Stimulated activated CD8-positive, alpha-beta memory T cell treated with anti-CD3 and anti-CD28 coated beads, Interleukin-7, amount 100 ng/mL, for 48 hours (primary cell): ENCODE data around the gene CDC42BPG.

Source experiments
- DNase-seq, 2 donors: peaks; one replicate each; pipeline ENCODE4 v3.0.0-alpha.2; 2020; ENCODE audit warnings: low read depth in 1 of 2; ENCODE audit errors: extremely low read depth in 1 of 2

Gene CDC42BPG

DNA sequence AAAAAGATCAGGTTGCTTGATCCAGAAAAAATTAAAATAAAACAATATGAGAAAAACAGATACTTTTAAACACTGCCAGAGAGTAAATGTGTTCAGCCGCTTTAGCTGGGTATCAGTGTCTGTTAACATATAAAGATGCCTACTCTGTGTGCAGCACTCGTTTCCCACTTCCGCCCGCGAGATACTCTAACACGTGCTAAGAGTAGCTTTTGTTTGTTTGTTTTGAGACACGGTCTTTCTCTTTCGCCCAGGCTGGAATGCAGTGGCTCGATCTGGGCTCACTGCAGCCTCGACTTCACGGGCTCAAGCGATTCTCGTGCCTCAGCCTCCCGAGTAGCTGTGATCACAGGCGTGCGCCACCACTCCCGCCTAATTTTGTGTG lies 33.6 kb downstream of the CDC42BPG start:
- DNase-seq: no peak

DNA sequence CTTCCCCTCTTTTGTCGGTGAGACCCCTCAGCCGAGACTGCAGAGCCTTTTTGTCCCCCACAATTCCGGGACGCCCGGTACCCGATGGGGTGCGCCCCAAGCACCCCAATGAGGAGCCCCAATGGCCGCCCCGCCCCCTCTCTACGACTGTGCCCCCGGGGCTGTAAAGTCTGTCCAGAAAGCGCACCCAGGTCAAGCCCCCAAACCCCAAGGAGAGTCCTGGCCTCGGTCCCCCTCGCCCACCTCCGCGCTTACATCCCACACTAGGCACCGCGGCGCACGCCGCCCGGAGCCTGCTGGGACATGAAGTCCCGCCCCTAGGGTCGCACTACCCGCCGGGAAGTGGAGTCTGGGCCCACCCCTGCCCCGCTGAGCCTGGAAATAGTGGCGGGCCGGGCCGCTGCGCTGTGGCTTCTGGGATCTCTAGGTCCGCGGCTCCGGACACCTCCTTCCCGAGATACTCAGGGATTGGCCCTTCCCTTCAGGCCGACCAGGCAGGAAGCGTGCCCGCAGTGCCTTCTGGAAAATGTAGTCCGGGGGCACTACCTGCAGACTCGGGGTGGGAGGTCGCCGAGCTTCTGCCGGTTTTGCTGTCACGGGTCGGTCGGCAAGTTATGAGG lies 34.1 kb downstream of the CDC42BPG start, which contains the start of gene MEN1:
Gene MEN1, minus strand, starts transcription at position 281 of the 620 bp plus-strand sequence. CDS start 442 bp downstream, outside the sequence.
- DNase-seq: peak; percentile 75 to 83

DNA sequence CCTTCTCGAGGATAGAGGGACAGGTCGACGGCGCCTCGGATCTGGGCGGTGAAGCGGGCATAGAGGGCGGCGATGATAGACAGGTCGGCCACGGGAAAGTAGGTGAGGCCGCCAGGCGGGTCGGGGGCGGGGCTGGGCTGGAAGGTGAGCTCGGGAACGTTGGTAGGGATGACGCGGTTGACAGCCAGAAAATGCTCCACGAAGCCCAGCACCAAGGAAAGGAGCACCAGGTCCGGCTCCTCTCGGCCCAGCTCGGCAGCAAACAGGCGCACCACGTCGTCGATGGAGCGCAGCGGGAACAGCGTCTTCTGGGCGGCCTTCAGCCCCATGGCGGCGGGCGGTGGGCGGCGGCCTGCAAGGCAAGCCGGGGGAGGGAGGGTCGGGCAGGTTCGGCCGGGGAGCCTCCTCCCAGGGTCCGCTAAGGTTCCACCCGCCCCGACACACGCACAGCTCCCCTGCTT lies 34.6 kb downstream of the CDC42BPG start:
- DNase-seq: no peak

DNA sequence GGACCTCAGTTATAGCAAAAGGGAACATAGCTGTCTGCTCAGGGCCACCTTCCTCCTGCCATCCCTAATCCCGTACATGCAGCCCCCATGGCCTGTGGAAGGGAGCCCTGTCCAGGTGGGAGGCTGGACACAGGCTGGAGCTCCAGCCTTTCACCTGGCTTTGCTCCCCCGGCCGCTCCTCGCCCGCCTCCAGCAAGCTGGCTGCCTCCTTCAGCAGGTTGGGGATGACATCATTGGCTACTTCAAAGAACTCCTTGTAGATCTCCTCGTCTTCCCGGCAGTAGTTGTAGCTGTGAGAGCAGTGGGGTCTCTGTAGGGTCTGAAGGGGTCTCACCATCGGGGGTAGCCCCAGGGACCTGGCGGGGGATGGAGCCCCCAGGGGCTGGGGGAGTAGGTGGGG lies 39.0 kb downstream of the CDC42BPG start:
- DNase-seq: no peak

DNA sequence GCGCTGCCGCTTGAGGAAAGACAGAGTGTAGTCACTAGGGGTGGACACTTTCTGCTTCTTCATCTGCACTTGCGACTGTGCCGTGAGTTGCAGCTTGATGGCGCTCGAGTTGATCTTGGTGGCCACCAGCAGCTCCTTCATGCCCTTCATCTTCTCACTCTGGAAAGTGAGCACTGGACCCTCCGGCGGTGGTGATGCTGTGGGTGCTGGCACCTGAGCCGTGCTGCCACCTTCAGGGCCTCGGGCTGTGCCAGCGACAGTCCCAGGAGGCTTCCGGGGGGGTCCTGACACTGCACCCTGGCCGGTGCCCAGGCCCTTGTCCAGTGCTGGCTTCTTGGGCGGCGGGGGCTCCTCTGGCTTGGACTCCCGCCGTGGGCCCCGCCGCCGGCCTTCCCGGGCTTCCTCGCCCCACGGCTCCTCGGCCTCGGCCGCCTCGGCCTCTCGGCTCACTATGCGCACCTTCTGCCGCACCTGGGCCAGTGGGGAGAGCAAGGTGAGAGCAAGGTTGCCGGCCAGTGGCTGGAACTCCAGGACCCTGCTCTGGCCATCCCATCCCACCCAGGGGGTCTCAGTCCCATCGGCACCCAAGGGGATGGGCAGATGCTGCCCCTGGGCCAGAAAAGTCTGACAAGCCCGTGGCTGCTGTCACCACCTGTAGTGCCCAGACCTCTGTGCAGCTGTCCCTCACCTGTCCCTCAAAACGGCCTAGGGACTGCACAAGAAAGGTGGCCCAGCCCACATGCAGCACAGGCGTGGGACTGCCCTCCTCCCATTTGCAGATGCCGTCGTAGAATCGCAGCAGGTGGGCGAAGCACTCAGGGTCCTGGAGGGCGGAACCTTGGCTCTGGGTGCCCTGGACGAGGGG lies 39.9 kb downstream of the CDC42BPG start:
- no peak for DNase-seq

DNA sequence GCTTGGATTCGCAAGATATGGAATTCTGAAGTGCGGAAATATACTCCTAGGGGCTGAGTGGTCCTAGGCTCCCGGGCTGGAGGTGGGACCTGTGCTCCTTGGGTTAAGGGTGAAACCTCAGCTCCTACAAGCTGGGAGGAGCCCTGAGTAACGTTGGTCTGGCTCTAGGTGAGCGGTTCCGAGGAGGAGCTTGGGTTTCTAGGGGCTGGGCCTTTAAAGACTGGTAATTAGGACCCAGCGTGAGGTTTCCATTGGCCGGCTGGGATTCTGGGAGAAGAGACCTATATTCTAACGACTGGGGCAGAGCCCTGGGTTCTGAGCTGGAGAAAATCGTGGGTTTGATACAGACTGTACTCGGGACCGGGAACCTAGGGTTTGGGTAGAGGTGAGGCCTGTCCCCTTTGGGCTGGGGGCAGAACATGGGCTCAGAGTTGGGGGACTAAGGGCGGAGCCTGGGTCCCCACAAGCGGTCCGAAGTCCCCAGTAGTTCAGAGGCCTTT lies 40.6 kb downstream of the CDC42BPG start:
- no peak for DNase-seq

DNA sequence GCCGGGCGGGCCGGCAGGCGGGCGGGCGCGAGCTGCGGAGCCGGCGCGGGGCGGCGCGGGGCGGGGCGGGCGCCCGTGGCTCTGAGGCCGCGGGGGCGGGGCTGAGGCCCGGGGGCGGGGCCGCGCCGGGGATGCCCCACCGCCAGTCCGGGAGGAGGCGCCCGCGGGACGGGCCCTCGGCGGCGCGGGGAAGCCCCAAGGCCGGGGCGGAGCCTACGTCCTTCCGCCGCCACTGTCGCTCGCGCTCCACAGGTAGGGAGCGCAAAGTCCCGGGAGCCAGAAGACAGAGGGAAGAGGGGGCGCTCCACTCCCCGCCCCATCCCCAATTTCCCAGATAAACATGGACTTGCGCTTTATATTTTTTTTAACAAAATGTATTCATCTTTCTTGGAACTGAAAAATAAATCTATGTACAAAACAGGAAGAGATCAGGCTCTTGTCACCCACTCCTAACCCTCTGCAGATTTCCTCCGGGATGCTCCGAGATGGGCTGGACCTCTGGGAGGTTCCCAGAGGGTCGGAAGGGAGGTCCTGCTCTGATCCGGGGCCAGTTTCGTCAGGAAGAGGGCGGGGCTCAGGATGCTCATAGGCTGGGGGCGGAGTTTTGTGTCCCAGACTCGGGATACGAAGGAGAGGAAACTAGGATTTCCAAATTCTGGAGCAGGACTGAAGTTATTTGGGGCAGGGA lies 41.2 kb downstream of the CDC42BPG start, which contains the start of gene MAP4K2:
Gene MAP4K2, minus strand, starts transcription at position 57 of the 688 bp plus-strand sequence. CDS start 65 bp downstream, outside the sequence.
- DNase-seq: peak; percentile 71 to 78

DNA sequence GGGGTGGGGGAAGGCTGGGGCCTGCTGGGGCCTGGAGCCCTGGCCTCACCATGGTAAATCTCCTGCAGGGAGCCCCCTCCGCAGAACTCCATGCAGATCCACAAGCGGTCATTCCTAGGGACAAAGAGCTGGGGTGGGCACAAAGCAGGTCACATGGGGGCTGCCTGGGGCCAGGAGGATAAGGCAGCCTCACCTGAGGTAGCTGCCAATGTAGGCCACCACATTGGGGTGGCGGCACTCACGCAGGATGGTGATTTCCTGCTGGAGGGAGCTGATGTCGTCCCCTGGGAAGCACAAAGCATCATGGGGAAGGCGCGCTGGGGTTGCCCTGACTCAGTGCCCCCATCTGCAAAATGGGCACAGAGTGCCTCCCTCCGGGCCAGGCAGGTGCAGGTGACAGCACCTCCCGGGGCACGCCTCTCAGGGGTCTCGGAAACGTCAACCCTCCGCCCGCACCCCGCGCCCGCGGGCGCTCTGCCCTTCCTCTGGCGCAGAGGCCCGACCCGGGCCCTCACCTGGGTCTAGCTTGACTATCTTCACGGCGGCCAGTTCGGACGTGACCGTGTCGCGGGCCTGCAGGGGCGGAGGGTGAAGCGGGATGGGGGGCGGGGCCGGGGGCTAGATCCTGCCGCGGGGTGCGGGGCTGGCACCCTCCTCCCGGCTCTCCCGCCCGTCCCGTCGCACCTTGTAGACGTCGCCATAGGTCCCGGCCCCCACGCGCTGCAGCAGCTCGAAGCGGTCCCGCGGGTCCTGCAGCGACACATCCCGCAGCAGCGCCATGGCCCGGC lies 41.9 kb downstream of the CDC42BPG start:
- no peak for DNase-seq

DNA sequence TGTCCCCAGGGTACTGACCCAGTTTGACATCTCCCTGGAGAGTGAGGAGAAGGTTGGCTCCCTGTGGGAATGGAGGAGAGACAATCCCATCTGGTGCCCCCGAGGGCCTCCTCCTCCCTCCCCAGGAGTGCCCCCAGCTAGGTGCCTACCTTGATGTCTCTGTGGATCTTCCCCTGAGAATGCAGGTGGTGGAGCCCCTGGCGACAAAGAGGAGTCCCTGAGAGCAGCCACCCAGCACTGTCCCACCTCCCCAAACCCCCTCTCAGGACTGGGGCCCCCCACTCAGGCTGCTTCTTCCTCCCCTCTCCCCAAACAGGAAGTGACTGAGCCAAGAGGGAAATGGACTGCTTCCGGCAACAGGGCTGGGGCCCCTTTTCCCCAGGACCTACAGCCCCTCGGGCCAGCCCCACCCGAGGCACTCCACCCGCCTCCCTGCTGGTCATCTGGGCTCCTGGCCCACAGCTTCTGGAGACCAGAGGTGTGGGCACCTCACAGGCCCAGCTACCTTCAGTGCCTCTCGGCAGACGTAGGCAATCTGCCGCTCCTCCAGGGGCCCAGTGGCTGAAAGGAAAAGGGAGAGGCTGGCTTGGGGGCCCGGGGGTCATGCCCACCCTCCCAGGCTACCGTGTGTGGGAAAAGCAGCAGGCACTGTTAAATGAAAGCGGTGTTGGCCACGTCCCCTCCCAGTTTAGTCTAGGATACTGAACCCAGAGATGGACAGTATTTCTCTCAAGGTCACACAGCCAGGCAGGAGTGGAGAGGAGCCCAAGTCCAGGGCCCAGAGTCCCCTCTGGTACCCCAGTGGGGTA lies 42.7 kb downstream of the CDC42BPG start:
- DNase-seq: no peak

DNA sequence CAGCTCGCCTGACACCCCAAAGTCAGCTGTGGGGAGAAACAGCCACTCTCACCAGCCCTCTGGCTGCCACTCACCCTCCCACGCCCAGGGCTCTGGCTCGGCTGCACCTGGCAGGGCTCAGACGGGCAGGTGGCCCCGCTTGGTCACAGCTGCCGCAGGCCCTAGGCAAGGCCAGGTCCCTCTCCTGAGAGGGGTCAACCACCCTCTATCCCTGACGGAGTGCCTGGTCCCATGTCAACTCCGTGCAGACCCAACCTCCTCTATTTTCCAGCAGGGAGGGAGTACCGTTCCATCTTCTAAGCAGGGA lies 43.3 kb downstream of the CDC42BPG start:
- no peak for DNase-seq

DNA sequence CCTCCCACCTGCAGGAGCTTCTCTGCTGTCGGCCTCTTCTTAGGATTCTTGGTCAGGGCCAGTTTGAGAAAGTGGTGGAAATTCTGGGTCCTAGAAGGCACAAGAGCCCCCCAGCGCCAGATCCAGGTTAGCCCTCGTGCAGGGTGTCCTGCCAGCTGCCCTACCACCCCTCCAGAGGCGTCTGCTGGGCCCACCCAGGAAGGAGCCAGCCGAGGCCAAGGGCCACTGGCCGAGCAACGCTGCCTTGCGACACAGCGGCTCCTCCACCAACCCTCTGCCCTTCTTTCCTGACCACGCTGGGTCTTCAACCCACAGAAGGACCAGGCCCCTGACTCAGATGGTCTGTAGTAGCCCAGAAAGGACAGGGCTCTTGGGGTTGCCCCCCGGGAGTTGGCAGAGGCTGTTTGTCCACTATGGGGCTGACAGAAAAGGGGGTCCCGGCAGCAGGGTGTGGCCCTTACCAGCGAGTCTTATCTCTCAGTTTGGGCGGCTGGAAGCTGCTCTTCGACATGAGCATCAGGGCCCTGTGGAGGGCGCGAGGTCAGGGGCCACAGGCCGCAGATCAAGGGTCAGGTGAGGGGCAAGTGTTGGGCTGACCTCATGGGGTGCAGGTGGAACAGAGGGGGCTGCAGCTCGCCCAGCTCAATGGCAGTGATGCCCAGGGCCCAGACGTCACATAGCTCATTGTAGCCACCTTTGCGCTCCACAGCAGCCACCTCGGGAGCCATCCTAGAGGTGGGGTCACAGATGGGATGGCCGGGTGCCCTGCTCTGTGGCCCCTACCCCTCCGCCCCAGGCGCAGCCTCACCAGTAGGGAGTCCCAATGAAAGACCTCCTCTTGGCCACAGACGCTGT lies 43.9 kb downstream of the CDC42BPG start:
- DNase-seq: no peak

DNA sequence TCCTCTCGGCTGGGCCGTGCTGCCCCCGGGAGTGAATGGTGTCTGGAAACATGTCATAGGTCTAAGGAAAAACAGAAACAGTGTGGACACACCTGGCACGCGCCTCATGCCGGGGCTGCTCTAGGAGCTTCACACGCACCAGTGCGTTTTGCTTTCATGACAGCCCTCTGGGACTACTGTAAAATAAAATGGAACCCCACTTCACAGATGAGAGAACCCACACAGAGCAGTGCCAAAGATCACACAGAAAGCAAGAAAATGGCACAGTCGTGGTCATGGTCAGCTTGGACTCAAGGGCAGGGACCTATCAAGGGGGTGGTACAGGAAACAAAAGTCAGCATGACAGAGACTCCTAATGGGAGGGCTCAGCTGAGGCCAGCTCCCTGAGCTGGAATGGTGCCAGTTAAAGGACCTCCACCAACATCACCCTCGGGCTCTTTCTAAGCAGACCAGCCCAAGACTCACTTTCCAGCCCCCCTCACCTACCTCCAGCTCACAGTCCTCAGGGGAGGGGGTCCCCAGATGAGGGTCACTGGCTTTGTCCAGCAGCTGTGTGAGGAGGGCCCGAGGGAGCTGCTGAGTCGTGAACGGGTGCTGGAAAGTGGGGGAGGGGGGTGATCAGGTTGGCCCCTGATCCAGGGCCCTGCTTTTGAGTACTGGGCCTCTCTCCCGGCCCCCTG lies 44.7 kb downstream of the CDC42BPG start:
- DNase-seq: no peak

DNA sequence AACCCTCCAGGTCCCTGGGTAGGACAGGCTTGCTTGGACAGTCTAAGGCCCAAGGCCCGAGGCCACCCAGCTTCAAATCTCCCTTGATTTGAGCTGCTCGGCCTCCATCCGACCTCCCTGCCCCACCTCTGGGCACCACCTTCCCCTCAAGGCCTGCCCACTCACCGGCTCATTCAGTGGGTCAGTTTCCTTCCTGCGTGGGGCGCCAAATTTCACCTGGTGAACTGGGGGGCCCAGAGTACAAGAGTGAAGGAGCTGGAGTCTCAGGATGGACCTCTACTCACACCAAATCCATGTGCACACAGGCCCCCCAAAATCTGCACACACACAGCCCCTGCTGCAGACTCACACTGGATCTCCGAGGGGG lies 45.2 kb downstream of the CDC42BPG start:
- no peak for DNase-seq

DNA sequence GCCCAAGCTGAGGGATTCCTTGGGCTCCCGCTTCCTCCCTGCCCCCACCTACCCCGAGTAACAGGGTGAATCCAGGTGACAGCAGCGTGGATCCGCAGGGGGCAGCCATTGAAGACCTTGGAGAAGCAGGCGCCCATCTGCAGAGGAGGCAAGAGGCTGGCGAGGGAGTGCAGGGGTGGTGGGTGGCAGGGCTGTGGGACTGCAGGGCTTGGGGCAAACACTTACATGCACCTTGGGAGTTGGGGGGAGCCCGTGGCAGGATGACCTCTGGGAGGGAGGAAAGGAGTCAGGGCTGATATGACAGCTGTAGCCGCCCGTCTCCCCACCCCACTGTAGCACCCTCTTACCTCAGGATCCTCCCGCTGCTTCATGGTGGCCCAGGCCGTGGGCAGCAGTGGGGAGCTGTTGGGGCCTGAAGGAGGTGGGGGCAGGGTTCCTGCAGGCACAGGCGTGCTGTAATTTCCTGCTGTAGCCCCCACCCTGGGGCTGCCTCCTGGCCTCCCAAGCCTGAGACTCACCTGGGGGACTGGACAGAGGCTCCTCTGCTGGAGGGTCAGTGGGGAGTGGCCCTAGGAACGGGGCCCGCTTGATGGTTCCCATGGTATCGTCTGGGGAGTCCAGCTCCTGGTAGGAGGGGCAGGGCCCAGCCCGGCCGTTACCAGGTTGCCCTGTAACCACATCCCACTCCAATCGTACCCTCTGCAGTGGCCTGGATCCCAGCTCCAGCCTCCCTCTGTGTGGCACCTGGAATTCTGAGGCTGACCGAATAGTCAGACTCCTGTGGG lies 47.5 kb downstream of the CDC42BPG start:
- DNase-seq: no peak

DNA sequence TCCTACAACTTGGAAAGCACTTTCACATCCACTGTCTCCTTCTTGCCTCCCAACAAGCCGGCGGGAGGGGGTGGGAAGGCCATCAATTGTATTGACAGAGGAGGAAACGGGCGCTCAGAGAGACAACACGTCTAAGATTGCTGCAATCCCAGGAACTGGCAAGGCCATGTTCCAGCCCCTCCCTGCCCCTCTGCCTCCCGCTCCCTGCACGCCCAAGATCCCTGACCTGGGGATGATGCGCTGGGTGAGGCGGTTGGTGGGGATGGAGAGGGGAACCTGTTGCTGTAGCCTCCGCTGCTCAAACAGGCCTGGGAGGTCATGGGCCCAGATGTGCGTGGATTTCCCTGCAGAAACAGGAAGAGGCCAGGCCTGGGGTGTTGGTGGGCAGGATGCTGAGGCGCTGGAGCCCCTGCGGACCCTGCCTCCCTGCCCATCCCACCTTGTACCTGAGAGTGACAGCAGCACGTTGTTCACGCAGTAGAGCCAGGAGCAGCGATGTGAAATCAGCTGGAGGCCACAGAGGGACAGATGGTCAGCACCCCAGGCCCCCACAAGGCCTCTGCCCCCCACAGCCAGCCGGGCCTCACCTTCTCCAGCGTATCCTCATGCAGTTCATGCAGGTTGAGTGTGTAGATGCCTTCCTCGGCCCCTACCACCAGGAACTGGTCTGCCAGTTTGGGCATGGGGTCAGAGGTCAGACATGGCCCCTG lies 48.3 kb downstream of the CDC42BPG start:
- DNase-seq: no peak

DNA sequence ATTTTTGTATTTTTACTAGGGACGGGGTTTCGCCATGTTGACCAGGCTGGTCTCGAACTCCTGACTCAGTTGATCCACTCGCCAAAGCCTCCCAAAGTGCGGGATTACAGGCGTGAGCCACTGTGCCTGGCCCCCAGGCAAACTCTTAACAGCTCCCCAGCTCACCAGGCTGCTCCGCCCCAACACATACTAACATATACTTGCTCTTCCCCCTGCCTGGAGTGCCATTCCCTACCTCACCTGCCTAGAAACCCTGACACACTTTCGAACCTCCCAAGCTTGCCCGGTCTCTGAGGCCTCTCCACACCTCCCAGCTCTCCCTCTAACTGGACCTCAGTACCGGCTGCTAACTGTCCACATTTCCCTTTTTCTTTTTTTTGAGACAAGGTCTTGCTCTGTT lies 49.9 kb downstream of the CDC42BPG start:
- no peak for DNase-seq
